NCI-H1694 (cell line): ENCODE results near the gene AK8.

Experiments
- DNase-seq: peaks from one replicate; lab custom pipeline; 2025; lab: John Stamatoyannopoulos, UW

The AK8 gene

DNA sequence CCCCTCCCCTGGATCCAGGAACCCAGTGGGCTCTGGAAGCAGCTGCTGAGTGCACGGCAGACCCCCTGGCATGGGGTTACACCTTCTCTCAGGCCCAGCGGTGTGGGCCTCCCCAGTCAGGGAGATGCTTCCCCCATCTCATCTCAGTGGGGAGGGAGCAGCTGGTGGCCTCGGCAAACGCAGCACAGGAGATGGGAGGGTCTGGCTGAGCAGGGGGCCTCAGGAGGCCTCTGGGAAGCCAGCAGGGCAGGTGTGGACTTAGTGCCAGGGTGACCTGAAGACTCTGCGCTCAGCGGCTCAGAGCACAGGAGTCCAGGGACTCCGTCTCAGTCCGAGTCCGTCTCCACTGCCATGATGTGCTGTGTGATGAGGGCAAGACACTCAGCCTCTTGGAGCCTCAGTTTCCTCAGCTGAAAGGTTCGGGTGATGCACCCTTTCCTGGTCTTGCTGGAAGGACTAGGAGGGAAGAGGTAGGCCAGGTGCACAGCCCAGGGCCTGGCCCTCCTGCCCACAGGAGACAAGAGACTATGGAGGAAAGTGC lies 107.2 kb downstream of the AK8 start:
- DNase-seq: no peak

GRCh38 chr9:132769906-132770769 lies 107.9 kb downstream of the AK8 start:
- DNase-seq: no peak

GRCh38 chr9:132768932-132769905 lies 108.9 kb downstream of the AK8 start:
- DNase-seq: peak; percentile 53

- DNase-seq: no peak
Measured at GRCh38 chr9:132763574-132763973, 114.5 kb downstream of the AK8 start.

DNA sequence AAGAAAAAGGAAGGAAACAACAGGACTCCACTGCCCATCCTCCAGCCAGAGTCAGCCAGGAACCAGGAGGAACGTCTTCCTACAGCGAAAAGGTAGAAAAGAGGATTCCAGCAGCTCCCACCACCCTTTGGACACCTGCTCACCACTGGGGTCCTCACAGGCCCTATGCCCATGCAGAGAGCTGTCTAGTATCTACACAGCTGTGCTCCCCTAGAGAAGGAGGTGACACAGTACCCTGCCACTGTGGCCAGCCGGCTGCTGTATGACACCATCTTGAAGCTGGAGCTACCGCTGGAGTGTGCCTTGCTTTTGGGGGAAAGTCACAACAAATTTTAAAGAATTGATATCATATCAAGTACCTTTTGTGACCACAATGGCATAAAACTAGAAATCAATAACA lies 115.2 kb downstream of the AK8 start:
- DNase-seq: no peak

- no peak for DNase-seq
Measured at GRCh38 chr9:132761602-132762001, 116.5 kb downstream of the AK8 start.

DNA sequence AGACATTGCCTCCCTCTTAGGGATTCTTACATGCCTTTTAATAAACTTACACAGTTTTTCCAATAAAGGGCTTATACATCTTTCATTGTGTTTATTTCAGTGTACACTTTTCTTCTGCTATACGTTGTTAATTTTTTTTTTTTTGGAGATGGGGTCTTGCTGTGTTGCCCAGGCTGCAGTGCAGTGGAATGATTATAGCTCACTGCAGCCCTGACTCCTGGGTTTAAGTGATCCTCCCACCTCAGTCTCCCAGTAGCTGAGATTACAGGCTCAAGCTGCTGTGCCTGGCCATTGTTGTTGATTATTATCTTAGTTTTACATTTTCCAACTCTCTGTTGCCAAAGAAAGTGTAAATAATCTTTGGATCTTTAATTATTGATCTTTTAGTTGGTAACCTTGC lies 118.0 kb downstream of the AK8 start:
- DNase-seq: no peak

DNA sequence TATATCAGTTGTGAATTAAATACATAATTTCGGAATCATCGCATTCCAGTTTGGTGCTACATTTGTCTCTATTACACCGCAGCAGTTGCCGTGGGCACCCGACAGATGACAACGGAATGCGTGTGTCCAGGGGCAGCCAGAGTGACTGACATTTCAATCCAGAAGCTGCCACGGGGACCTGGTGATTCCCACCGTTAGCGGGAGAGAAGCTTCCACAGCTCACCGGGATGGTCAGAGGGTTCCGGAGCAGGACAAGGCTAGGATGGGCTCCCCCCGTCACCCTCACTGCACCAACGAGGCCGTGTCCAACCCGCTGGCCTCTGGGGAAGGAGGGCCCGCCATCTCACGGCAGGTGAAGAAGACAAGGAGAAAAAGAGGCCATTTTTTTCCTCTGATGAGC lies 121.1 kb downstream of the AK8 start:
- no peak for DNase-seq

GRCh38 chr9:132756214-132756845 lies 121.8 kb downstream of the AK8 start:
- DNase-seq: no peak

DNA sequence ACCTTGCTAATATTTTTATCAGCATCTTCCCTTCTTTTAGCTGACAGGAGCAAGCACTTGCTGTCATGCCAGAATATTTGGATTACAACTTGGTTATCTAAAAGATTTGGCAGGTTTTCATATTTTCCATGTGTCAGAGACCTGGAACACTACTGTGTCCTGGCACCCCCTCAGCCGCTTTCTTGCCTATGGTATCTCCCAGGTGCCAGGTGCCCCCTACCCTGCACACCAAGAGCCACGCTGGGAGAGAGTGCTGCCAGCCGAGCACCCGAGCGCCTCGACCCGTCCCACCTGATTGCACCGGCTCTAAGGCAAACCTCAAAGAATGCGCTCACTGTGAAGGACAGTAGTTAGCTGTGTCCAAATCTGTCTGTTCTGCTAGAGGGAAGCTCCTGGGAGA lies 123.0 kb downstream of the AK8 start:
- DNase-seq: no peak

- no peak for DNase-seq
Measured at GRCh38 chr9:132754236-132754635, 123.8 kb downstream of the AK8 start.

GRCh38 chr9:132753593-132753880 lies 124.5 kb downstream of the AK8 start:
- no peak for DNase-seq

- DNase-seq: peak; percentile 14
Measured at GRCh38 chr9:132752877-132753592, 125.0 kb downstream of the AK8 start.

DNA sequence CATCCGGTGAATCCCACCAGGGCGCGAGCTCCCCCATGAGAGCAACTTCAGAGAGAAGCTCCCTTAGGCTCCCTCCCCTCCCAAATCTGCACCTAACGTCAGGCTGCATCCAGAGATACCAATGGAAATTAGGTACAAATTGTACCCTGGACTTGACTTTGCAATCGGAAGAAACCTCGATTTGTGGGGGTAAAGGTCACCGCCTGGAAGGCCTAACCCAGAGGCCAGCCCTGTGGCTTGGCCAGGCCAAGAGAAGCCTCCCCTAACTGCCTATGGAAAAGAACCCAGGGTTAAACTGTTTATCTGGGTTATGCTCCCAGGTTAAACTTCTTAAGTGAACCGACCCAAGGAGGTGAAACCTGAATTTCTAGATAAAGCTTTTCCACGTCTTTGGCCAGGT lies 127.4 kb downstream of the AK8 start:
- DNase-seq: no peak

DNA sequence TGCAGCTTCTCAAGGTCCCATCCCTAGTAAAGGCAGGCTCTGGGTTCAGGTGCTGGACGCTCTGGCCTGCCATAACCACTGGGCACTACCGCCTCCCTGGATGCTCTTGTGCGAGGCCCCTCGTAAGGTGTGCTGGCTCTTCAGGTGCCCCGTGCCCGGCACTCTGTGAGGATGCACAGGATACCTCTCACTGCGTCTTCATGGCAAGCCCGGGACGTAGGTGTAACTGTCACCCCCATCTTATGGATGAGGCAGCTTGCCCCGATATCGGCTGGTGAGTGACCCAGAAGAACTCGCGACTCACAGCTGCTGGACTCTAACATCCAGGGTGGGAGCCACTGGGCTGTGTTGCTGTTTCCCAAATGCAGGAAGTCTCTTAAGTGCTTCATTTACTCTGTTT lies 128.8 kb downstream of the AK8 start:
- no peak for DNase-seq

- DNase-seq: peak; percentile 16
Measured at GRCh38 chr9:132748450-132748849, 129.6 kb downstream of the AK8 start.

- DNase-seq: no peak
Measured at GRCh38 chr9:132745756-132746709, 132.1 kb downstream of the AK8 start.

GRCh38 chr9:132744881-132745755 lies 133.0 kb downstream of the AK8 start:
- no peak for DNase-seq

DNA sequence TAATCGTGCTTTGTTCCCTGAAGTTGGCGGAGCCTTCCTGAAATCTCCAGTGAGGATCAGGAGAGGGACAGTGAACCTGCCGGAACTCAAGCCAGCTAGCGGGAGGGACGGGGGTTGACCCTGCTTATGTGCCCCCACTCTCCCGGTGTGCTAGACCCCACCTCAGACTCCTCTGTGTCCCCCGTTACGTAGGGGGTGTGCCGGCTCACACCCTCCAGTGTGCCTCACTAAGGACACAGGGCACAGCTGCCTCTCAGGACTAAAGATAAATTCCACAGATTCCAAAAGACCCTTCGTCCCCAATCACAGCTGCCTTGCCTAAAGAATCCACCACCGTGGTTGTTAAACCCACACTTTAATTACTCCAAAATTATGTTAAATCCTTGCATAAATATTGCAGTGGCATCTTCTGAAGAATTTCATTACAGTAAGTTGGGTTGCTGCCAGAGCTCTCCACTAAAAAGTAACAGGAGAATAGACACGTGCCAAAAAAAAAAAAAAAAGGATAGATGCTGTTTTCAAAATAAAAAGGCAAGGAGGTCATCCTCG lies 134.1 kb downstream of the AK8 start:
- no peak for DNase-seq
